HUDEP-2 (cell line): ENCODE results near the gene NMRK2.
"Not testable (repeated sequence)": the region's sequence is repeated elsewhere in the genome, so short reads cannot be mapped to it uniquely, and the experiment has no call there.

ENCODE experiments used
- DNase-seq, 76 experiments: peaks; one replicate each; lab custom pipeline; 2025; ENCODE audit not compliant: unreplicated experiment in 76 of 76; lab: John Stamatoyannopoulos, UW

NMRK2 gene

DNA sequence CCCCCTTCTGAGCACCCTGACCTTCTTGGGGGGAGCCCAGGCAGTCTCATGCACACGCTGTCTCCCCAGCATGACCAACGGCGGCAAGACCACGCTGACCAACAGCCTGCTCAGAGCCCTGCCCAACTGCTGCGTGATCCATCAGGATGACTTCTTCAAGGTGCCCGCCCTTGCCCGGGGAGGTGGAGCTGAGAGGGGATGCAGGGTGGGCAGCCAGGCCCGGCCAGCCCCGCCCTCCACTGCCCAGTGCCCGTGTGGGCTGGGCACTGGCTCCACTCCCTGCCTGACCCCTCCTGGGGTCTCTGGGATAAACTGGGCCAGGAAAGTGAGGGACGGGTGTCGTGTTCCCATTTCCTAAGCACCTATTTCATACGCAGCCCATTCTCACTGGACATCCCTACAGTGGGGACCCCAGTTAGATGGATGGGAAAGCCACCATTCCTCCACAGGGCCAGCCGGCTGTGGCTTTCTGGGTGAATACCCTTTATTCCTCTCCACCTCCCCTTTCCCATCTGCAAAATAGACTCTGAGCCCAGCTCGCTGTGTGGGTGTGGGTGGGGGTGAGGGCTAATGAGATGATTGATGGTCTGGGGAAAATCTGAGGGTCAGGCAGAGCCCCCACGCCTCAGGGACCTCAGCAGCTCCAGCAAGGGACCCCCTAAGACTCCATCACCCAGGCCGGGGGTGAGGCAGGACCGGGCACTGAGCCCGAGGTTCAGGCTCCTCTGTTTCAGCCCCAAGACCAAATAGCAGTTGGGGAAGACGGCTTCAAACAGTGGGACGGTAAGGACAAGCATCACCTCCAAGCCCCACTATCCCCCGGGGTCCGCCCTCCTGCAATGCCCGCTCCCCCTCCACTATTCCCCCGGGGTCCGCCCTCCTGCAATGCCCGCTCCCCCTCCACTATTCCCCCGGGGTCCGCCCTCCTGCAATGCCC is 3.9 kb downstream of the NMRK2 start:
- DNase-seq = no peak

DNA sequence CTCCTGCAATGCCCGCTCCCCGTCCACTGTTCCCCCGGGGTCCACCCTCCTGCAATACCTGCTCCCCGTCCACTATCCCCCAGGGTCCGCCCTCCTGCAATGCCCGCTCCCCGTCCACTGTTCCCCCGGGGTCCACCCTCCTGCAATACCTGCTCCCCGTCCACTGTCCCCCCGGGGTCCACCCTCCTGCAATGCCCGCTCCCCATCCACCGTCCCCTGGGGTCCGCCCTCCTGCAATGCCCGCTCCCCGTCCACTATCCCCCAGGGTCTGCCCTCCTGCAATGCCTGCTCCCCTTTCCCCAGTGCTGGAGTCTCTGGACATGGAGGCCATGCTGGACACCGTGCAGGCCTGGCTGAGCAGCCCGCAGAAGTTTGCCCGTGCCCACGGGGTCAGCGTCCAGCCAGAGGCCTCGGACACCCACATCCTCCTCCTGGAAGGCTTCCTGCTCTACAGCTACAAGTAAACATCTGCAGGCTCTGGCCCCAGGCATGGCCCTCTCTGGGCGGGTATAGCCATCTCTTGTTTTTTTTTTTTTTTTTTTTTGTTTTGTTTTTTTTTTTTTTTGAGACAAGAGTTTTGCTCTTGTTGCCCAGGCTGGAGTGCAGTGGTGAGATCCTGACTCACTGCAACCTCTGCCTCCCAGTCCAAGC is 5.6 kb downstream of the NMRK2 start:
- DNase-seq = not testable (repeated sequence)

DNA sequence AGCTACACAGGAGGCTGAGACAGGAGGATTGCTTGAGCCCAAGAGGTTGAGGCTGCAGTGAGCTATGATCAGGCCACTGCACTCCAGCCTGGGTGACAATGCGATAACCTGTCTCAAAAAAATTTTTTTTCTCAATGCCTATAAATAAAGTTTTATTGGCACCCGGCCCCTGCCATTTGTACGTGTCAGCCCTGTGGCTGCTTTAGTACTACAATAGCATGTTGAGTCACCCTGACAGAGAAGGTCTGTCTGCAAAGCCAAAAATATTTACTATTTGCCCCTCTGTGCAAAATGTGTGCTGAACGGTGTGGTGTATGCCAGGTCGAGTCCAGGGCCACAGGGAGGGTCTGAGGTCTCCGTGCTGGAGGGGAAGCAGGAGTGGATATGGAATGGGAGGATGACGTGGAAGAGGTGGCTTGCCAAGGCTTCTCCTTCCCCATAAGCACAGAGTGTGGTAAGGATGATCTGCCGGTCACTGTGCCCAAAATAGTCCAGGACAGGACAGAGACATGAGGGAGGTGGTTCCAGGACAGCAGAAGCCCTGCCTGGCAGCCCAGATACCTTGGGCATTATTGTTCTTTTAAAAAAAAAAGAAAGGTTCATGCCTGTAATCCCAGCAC is 10.0 kb downstream of the NMRK2 start:
- DNase-seq = no peak

DNA sequence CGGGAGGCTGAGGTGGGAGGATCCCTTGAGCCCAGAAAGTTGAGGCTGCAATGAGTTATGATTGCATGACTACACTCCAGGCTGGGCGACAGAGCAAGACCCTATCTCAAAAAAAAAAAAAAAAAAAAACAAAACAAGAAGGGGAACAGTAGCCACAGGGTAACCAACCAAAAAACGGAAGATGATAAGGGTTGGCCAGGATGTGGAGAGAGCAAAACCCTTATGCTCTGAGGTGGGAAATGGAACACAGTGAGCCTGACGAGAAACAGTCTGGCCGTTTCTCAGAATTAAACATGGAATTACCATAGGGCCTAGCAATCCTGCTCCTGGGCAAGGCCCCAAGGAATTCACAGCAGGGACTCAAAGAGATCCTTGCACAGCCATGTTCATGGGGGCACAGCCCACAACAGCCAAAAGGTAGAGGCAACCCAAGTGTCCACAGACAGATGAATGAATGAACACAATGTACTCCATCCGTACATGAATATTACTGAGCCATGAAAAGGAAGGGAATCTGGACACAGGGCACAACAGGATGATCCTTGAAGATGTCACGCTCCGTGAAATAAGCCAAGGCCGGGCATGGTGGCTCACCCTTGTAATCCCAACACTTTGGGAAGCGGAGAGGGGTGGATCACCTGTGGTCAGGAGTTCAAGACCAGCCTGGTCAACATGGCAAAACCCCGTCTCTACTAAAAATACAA is 11.3 kb downstream of the NMRK2 start:
- no peak for DNase-seq

DNA sequence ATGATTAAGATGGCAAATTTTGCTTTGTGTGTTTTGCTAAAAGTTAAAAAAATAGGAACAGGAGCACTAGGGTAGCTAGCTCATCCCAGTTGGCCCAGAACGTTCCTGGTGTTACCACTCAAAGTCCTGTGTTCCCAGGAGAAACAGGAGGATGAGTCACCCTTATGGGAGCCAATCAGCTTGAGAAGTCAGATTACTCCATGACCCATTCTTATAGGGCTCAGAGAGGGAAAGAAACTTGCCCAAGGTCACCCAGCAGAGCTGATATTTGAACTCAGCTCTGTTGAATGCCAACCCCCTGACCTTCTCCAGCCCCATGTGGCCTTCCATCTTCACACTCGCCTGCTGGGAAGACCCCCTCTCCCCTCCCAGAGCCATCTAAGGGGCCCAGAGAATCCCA is 13.0 kb downstream of the NMRK2 start:
- no peak for DNase-seq

DNA sequence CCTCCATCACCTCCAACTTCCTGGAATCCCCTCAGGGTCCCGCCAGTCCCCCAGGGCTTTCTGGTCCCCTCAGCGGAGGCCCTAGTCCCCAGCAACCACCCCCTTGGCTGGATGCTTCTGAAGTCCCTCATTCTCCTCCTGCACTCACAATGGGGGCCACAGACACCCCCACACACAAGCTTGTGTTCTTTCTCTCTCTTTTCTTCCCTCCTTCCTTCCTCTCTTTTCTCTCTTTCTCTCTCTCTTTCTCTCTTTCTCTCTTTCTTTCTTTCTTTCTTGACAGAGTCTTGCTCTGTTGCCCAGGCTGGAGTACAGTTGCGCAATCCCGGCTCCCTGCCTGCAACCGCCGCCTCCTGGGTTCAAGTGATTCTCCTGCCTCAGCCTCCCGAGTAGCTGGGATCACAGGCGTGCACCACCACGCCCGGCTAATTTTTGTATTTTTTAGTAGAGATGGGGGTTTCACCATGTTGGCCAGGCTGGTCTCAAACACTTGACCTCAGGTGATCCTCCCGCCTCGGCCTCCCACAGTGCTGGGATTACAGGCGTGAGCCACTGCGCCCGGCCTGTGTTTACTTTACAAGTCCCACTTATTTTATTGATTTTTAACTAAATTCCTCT is 14.6 kb downstream of the NMRK2 start:
- not testable (repeated sequence) for DNase-seq

DNA sequence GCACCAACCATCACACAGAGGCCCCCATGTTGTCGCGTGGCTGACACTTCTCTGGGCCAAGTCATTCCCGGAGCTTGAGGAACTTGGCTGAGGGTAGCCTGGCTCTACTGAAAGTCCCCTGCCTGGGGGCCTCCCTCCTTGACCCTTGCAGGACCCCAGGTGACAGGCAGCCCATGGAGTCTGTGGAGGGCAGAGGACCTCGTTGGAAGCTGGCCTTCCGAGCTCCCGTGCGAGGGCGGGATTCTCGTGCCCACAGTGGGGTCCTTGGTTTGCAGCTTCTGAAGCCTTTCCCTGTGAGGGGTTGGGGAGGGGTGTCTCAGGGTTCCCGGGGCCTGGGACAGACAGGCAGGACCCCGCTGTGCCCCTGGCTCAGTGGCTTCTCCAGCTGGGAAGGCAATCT is 16.4 kb downstream of the NMRK2 start:
- no peak for DNase-seq

DNA sequence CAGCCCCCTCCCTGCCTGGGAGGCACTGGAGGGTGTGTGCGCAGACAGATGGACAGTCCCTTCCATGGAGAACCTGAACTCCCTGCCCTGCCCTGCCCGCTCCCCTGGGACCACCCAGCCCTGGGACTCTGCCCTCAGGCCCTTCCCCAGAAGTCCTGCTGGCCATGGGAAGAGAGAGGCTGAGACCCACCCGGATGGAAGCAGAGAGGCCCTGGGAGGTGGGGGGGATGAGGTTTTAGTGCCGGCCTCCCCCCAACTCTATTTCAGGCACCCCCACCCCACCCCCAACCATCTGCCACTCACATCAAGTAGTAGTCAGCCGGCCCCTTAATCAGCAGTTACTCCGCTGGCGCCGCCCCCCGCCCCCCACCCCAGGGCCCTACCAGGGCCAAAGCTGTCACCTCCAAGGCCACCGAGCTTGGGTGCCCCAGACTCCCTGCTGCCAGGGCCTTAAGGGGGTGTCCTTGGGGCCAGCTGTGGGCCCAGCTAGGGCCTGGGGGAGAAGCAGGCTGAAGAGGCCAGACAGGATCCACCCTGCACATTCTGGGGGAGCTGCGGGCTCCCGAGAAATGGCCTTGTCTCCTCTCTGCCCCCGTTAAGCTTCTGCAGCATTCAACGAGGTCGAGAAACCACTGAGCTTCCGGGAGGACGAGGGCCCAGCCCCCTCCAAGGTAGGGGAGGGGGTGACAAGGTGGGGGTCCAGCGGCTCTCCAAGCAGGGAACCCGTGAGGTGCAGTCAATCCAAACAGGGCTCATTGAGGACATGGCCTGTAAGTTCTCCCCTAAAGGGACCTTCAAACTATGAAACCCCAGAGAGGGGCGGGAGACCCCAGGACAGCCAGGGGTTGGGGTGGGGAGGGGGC is 17.4 kb downstream of the NMRK2 start:
- no peak for DNase-seq

DNA sequence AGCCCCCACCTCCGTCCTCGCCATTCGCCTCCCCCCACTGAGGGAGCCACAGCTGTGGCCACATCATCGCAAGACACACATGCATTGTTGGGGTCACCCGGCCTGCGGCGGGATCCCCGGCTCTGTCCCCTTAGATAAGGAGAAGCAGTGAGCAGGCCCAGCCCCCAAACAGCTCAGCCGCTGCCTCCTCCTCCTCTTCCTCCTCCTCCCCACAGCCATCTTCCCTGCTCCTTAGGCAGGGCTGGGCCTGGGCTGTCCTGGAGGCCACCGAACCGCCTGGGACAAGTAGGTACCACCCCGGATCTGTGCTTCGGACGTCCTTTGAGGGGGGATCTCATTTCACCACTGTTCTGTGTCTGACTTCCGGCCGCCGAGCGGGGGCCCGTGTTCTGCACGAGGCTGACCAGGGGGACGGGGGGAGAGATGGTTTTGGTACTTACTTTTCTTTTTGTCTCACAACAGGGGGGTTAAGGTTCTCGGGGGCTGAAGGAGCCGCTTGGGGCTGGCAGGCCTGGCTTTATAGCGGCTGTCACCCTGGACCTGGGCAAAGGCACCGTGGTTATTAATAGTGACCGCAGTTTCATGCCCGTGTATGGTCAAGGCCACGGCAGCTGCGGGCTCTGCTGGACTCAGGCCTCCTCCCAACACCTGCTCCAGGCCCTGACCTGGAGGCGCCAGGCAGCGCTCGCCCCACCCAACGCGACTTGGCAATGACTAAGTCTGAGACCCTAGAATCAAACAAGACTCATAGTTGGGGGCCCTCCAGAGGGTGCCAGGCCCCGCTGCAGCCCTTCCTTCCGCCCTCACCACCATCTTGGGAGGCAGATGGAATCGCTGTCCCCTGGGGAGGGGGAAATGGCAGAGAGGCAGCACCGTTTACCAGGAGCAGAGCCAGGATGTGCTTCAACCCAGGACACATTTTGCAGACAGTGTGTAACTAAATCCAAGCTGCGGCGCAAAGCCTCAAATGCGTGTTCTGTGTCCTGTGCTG is 18.3 kb downstream of the NMRK2 start:
- peak in 54 of 76 experiments; percentile 12 to 70 (median 44) for DNase-seq

DNA sequence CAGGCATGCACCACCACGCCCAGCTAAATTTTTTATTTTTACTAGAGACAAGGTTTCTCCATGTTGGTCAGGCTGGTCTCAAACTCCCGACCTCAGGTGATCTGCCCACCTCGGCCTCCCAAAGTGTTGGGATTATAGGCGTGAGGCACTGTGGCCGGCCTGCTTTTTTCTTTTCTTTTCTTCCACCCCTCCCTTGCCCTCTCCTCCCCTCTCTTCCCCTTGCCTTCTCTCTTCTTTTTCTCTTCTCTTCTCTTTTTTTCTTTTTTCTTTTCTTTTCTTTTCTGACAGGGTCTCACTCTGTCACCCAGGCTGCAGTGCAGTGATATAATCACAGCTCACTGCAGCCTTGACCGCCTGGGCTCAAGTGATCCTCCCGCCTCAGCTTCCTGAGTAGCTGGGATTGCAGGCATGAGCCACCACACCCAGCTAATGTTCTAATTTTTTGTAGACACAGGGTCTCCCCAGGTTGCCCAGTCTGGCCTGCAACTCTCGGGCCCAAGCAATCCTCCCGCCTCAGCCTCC is 19.9 kb downstream of the NMRK2 start:
- DNase-seq = not testable (repeated sequence)

DNA sequence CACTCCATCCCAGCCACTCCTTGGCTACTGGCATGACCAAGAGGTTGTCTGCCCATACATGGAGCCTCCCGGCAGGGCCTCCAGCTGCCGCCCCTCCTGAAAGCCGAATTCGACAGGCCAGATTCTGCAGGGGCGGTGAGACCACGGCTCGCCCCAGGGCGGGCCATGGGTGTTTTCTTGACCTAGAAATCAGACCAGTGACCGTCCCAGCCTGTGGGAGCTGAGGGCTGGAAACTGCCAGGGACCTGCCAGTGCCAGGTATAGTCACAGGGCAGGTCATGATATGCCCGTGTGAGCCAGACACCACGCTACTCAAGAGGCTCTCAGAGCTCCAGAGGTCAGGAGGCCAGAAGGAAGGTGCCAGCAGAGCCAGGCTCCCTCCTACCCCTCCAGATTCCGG is 21.2 kb downstream of the NMRK2 start:
- DNase-seq = no peak

DNA sequence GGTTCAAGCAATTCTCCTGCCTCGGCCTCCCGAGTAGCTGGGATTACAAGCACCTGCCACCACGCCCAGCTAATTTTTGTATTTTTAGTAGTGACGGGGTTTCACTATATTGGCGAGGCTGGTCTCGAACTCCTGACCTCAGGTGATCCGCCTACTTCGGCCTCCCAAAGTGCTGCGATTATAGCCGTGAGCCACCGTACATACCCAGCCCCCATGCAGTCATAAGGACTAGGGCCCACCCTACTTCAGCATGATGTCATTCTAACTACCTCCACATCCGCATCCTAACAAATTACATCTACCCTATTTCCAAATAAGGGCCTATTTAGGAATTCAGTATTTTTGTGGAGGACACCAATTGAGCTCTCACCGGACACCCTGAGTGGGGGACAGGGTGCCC is 22.4 kb downstream of the NMRK2 start:
- not testable (repeated sequence) for DNase-seq

DNA sequence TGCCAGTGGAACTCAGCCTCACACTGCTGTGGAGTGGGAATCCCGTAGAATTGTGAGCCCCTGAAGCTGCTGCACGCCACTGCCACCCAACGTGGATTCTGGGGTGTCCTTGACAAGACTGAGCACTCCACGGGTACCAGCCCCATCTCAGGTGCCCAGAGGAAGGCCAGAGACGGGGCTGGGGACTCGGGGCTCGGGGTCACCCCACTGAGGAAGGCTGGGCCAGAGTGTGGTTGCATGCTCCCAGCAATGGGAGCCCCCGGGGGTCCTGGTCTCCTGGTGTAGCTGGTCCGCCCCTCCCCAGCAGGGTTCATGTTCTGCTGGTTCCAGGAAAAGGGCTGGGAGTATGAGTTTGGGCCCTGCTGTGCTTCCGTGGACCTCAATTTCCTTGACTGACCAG is 22.8 kb downstream of the NMRK2 start:
- DNase-seq = no peak

DNA sequence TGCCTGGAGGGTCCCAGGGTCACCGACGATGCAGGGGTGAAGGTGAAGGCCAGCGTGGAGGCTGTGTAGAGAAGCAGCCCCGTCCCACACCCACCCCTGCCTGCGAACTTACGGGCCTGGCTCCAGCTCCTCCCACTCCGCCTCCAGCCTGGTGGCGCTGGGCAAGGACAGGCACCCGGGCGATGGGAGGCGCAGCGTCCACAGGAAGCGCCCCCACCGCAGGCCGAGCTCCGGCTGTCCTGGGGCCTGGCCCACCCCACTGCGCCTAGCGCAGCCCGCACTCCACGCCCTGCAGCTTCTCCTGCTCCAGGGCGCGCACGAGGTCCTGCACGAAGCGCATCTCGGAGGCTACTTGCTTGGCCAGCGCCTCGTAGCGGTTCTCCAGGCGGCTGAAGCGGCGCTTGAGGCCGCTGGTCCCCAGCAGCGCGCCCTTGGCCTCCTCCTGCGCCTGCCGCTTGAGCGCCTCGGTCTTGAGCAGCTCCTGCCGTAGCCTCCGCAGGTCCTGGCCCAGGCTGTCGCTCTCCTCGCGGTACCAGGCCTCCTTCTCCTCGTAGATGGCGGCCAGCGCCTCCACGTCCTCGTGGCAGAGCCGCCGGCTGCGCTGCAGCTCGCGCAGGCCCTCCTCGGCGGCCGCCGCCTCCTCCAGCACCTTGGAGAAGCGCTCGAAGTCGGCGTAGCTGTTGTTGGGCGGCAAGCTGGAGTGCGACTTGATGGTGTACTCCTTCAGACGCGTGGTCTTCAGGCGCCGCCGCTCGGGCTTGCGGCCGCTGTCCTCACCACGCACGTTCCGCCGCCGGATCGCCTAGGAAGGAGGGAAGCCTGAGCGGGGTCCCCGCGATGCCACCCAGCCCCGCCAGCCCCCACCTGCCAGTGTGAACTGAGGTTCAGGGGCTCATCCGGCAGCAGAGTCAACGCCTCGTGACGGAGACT is 26.2 kb downstream of the NMRK2 start:
- DNase-seq = no peak

DNA sequence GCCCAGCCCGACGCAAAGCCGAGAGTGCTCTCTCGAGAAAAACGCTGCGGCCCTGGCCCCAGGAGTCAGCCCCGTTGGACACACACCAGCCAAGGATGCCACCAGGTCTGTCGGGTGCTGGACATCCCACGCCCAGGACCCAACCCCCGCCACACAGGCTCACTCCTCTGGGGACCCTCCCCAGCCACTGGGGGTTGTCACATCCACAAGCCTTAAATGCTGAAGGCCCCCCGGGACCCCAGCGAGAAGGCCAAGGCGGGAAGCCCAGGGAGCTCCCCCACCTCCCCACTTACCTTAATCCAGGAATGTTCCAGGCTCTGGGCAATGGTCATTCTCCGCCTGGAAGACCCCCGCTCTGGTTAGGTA is 26.9 kb downstream of the NMRK2 start:
- DNase-seq = no peak

DNA sequence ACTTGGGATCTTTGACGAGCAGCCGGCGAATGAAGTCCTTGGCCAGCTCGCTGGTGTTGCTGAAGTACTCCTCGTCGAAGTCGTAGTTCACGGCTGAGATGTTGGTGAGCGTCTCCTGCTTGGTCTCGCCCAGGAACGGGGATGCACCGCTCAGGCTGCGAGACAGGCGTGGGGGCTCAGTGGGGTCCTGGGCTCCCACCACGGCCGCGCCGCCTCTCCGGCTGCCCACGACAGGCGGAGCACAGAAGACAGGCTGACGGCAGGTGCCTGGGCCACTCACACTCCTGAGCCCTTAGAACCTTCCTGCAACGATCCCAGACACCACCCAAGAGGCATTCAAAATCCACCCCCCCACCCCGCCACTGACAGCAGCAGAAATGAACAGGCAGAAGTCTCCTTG is 28.1 kb downstream of the NMRK2 start:
- DNase-seq = no peak
